HPDE6-E6E7 (cell line): ENCODE data around the gene GLT1D1.
"Not testable (repeated sequence)": the region's sequence is repeated elsewhere in the genome, so short reads cannot be mapped to it uniquely, and the experiment has no call there.

Experiments
- DNase-seq: peaks from one replicate; pipeline ENCODE4 v3.0.0; 2011; ENCODE audit warnings: missing footprints; ENCODE audit errors: extremely low spot score

Gene GLT1D1

GRCh38 chr12:128852885-128853599 lies at the start of gene GLT1D1:
GLT1D1 (plus strand) TSS chr12:128853478; CDS start chr12:128853582, 104 bp downstream.
- DNase-seq, result no peak

- DNase-seq, result no peak
Observed at GRCh38 chr12:128803788-128804187, 49.5 kb upstream of the GLT1D1 start.

GRCh38 chr12:128804762-128805161 lies 48.5 kb upstream of the GLT1D1 start:
- no peak for DNase-seq

- DNase-seq, result not testable (repeated sequence)
Observed at GRCh38 chr12:128805406-128805805, 47.9 kb upstream of the GLT1D1 start.

GRCh38 chr12:128806573-128806972 lies 46.7 kb upstream of the GLT1D1 start:
- no peak for DNase-seq

GRCh38 chr12:128807161-128807724 lies 46.0 kb upstream of the GLT1D1 start:
- no peak for DNase-seq

- no peak for DNase-seq
Observed at GRCh38 chr12:128808651-128809050, 44.6 kb upstream of the GLT1D1 start.

- DNase-seq, result no peak
Observed at GRCh38 chr12:128810182-128811127, 42.8 kb upstream of the GLT1D1 start.

- no peak for DNase-seq
Observed at GRCh38 chr12:128811806-128812205, 41.5 kb upstream of the GLT1D1 start.

- DNase-seq, result no peak
Observed at GRCh38 chr12:128813392-128813791, 39.9 kb upstream of the GLT1D1 start.

- no peak for DNase-seq
Observed at GRCh38 chr12:128813883-128814282, 39.4 kb upstream of the GLT1D1 start.

- DNase-seq, result no peak
Observed at GRCh38 chr12:128814411-128815261, 38.6 kb upstream of the GLT1D1 start.

- no peak for DNase-seq
Observed at GRCh38 chr12:128815779-128816642, 37.3 kb upstream of the GLT1D1 start.

GRCh38 chr12:128816643-128816920 lies 36.7 kb upstream of the GLT1D1 start:
- DNase-seq, result no peak

- DNase-seq, result no peak
Observed at GRCh38 chr12:128817111-128818015, 35.9 kb upstream of the GLT1D1 start.

- DNase-seq, result no peak
Observed at GRCh38 chr12:128818065-128819022, 34.9 kb upstream of the GLT1D1 start.

GRCh38 chr12:128819293-128820144 lies 33.8 kb upstream of the GLT1D1 start:
- no peak for DNase-seq

GRCh38 chr12:128820253-128820652 lies 33.0 kb upstream of the GLT1D1 start:
- DNase-seq, result no peak
